HepG2 (cell line): ENCODE results near the gene MAPK7. TPM values are rescaled to one million over a fixed set of nuclear protein-coding genes. Genes with fewer than 3 reads are reported as not detected.
A peak's percentile ranks its signal among the peaks of the same experiment; 100 is the strongest.

Experiments used
- AGO2 ChIP-seq: fragments of 200-400 bp; formaldehyde crosslinking; optimal IDR thresholded peaks from 2 replicates; pipeline ENCODE3; 2017; ENCODE audit warnings: mild to moderate bottlenecking, low read depth, low read length, moderate library complexity
- MZF1 ChIP-seq: sonication (generic); formaldehyde crosslinking; IDR thresholded peaks from 2 replicates; pipeline ENCODE4 v1.8.1; 2023; ENCODE audit warnings: mild to moderate bottlenecking, missing genetic modification reagents, borderline replicate concordance
- NFIB ChIP-seq: sonication (generic); formaldehyde crosslinking; IDR thresholded peaks from 2 replicates; pipeline ENCODE4 v1.9.0; 2021; ENCODE audit warnings: missing genetic modification reagents, mild to moderate bottlenecking, borderline replicate concordance
- REL ChIP-seq: sonication (generic); formaldehyde crosslinking; conservative IDR thresholded peaks from 2 replicates; pipeline ENCODE4 v1.8.0; 2022; ENCODE audit warnings: mild to moderate bottlenecking, missing genetic modification reagents, moderate library complexity
- RFX3 ChIP-seq: IDR thresholded peaks from 2 replicates; pipeline ENCODE4 v1.6.1; 2016; ENCODE audit warnings: missing biosample characterization, missing genetic modification reagents
- SMAD9 ChIP-seq: sonication (generic); formaldehyde crosslinking; IDR thresholded peaks from 2 replicates; pipeline ENCODE4 v1.5.1; 2020; ENCODE audit warnings: mild to moderate bottlenecking, missing genetic modification reagents
- TMF1 ChIP-seq: sonication (generic); formaldehyde crosslinking; IDR thresholded peaks from 2 replicates; pipeline ENCODE4 v1.8.1; 2022; ENCODE audit warnings: low read depth, missing genetic modification reagents
- TRIM24 ChIP-seq: sonication (generic); formaldehyde crosslinking; IDR thresholded peaks from 2 replicates; pipeline ENCODE4 v1.8.0; 2022; ENCODE audit warnings: mild to moderate bottlenecking, missing genetic modification reagents
- XRCC5 ChIP-seq: fragments of 200-400 bp; formaldehyde crosslinking; optimal IDR thresholded peaks from 2 replicates; pipeline ENCODE3; 2017; ENCODE audit warnings: mild to moderate bottlenecking, low read length
- ZNF33B ChIP-seq: sonication (generic); formaldehyde crosslinking; IDR thresholded peaks from 2 replicates; pipeline ENCODE4 v1.5.1; 2020; ENCODE audit warnings: mild to moderate bottlenecking, missing genetic modification reagents
- ZNF652 ChIP-seq: IDR thresholded peaks from 2 replicates; pipeline ENCODE4 v1.6.1; 2016; ENCODE audit warnings: low read depth, borderline replicate concordance
- ZNF772 ChIP-seq: sonication (generic); formaldehyde crosslinking; IDR thresholded peaks from 2 replicates; pipeline ENCODE4 v1.5.0; 2020; ENCODE audit warnings: mild to moderate bottlenecking, missing genetic modification reagents
- ZNF839 ChIP-seq: sonication (generic); formaldehyde crosslinking; IDR thresholded peaks from 2 replicates; pipeline ENCODE4 v1.4.0; 2020; ENCODE audit warnings: missing genetic modification reagents, mild to moderate bottlenecking, borderline replicate concordance
- polyA plus RNA-seq, 8 experiments: library from polyadenylated mRNA; depleted of rRNA in 3 of 8; stranded (reverse) in 7 of 8; unstranded in 1 of 8; fragments of >200 nt; fragmentation: Illumina TruSeq in 4 of 8; extraction: Trizol in 4 of 8; gene quantifications; 2 replicates each; pipeline versions ENCODE4 v1.2.1 to v1.2.3, GENCODE V29; 2011 to 2016; ENCODE audit warnings: low read depth in 4 of 8, missing spikeins in 1 of 8, mixed read lengths in 1 of 8; ENCODE audit not compliant: insufficient read depth in 1 of 8
- total RNA-seq, 5 experiments: library from RNA; depleted of rRNA; stranded (reverse); fragments of >200 nt; fragmentation: Illumina TruSeq; extraction: Trizol; gene quantifications; 2 replicates each; pipeline ENCODE4 v1.2.3, GENCODE V29; 2016; ENCODE audit warnings: low read depth in 1 of 5
- TF ChIP-seq, protein P1 (sequence below): sonication (generic); formaldehyde crosslinking; IDR thresholded peaks from 2 replicates; pipeline ENCODE4 v1.5.1; 2020; ENCODE audit warnings: missing genetic modification reagents, mild to moderate bottlenecking, borderline replicate concordance
- TF ChIP-seq, protein P2 (sequence below): sonication (generic); formaldehyde crosslinking; conservative IDR thresholded peaks from 2 replicates; pipeline ENCODE4 v1.4.0; 2020; ENCODE audit warnings: mild to moderate bottlenecking, missing genetic modification reagents, moderate library complexity
- TF ChIP-seq, protein P3 (sequence below): sonication (generic); formaldehyde crosslinking; IDR thresholded peaks from 2 replicates; pipeline ENCODE4 v1.5.0; 2020; ENCODE audit warnings: mild to moderate bottlenecking, missing genetic modification reagents
- TF ChIP-seq, protein P4 (sequence below): sonication (generic); formaldehyde crosslinking; IDR thresholded peaks from 2 replicates; pipeline ENCODE4 v1.4.0; 2020; ENCODE audit warnings: low read depth, mild to moderate bottlenecking, missing genetic modification reagents
- TF ChIP-seq, protein P5 (sequence below): sonication (generic); formaldehyde crosslinking; IDR thresholded peaks from 2 replicates; pipeline ENCODE4 v1.4.0; 2020; ENCODE audit warnings: missing genetic modification reagents

The MAPK7 gene
- total and polyA plus RNA-seq, 2 of the 13 experiments (the other 11 are each of a cell fraction or from before 2014, with no cell fraction given): 2.9 to 5.9 TPM

DNA sequence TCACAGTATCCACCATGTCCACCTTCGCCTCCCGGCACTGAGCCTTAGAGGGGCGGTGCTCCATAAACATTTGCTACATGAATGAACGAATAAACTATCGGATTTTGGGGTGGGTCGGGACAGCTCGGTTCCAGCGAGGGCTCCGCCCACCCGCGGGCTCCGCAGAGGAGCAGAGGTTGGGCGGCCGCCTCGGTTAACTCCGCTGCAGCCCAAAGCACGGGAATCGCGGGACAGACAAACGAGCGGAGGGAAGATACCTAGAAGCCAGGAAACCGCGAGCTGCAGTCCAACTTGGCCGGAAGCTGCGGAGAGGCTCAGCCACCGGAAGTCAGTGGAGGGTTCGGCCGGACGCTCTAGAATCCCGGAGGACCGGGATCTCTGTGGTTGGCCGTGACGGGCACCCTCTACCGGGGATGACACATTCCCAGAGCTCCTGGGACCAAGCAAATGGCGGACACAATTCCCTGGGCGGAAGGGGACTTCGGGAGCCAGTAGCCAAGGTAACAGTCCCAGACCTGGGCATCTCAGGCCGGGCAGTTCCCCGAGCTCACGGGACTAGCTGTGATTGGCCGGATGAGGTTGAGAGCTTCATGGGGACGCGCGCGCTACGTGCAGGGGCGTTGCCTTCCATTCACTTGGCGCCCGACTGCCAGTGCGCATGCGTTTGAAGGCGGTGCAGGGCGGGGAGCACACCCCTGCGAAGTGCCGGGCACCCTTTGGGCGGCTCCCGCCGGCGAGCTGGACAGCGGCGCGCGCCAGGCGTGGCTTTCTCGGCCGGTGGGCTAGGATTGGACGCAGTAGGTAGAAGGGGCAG lies 489 bp upstream of the MAPK7 start (continued):
- TF ChIP-seq, protein P1, sequence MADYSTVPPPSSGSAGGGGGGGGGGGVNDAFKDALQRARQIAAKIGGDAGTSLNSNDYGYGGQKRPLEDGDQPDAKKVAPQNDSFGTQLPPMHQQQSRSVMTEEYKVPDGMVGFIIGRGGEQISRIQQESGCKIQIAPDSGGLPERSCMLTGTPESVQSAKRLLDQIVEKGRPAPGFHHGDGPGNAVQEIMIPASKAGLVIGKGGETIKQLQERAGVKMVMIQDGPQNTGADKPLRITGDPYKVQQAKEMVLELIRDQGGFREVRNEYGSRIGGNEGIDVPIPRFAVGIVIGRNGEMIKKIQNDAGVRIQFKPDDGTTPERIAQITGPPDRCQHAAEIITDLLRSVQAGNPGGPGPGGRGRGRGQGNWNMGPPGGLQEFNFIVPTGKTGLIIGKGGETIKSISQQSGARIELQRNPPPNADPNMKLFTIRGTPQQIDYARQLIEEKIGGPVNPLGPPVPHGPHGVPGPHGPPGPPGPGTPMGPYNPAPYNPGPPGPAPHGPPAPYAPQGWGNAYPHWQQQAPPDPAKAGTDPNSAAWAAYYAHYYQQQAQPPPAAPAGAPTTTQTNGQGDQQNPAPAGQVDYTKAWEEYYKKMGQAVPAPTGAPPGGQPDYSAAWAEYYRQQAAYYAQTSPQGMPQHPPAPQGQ (CRISPR knock-in tag): no peak
- TF ChIP-seq MZF1 (CRISPR knock-in tag): no peak
- TF ChIP-seq TMF1 (CRISPR knock-in tag): no peak
- TF ChIP-seq, protein P2, sequence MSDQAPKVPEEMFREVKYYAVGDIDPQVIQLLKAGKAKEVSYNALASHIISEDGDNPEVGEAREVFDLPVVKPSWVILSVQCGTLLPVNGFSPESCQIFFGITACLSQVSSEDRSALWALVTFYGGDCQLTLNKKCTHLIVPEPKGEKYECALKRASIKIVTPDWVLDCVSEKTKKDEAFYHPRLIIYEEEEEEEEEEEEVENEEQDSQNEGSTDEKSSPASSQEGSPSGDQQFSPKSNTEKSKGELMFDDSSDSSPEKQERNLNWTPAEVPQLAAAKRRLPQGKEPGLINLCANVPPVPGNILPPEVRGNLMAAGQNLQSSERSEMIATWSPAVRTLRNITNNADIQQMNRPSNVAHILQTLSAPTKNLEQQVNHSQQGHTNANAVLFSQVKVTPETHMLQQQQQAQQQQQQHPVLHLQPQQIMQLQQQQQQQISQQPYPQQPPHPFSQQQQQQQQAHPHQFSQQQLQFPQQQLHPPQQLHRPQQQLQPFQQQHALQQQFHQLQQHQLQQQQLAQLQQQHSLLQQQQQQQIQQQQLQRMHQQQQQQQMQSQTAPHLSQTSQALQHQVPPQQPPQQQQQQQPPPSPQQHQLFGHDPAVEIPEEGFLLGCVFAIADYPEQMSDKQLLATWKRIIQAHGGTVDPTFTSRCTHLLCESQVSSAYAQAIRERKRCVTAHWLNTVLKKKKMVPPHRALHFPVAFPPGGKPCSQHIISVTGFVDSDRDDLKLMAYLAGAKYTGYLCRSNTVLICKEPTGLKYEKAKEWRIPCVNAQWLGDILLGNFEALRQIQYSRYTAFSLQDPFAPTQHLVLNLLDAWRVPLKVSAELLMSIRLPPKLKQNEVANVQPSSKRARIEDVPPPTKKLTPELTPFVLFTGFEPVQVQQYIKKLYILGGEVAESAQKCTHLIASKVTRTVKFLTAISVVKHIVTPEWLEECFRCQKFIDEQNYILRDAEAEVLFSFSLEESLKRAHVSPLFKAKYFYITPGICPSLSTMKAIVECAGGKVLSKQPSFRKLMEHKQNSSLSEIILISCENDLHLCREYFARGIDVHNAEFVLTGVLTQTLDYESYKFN (CRISPR knock-in tag): peak; percentile 66
- TF ChIP-seq XRCC5: no peak
- TF ChIP-seq AGO2: no peak
- no peak for TF ChIP-seq ZNF652 (CRISPR knock-in tag)
- TF ChIP-seq, protein P3, sequence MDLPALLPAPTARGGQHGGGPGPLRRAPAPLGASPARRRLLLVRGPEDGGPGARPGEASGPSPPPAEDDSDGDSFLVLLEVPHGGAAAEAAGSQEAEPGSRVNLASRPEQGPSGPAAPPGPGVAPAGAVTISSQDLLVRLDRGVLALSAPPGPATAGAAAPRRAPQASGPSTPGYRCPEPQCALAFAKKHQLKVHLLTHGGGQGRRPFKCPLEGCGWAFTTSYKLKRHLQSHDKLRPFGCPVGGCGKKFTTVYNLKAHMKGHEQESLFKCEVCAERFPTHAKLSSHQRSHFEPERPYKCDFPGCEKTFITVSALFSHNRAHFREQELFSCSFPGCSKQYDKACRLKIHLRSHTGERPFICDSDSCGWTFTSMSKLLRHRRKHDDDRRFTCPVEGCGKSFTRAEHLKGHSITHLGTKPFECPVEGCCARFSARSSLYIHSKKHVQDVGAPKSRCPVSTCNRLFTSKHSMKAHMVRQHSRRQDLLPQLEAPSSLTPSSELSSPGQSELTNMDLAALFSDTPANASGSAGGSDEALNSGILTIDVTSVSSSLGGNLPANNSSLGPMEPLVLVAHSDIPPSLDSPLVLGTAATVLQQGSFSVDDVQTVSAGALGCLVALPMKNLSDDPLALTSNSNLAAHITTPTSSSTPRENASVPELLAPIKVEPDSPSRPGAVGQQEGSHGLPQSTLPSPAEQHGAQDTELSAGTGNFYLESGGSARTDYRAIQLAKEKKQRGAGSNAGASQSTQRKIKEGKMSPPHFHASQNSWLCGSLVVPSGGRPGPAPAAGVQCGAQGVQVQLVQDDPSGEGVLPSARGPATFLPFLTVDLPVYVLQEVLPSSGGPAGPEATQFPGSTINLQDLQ (CRISPR knock-in tag): no peak
- TF ChIP-seq REL (CRISPR knock-in tag): no peak
- TF ChIP-seq SMAD9 (CRISPR knock-in tag): no peak
- no peak for TF ChIP-seq NFIB (CRISPR knock-in tag)
- no peak for TF ChIP-seq TRIM24
- TF ChIP-seq, protein P4, sequence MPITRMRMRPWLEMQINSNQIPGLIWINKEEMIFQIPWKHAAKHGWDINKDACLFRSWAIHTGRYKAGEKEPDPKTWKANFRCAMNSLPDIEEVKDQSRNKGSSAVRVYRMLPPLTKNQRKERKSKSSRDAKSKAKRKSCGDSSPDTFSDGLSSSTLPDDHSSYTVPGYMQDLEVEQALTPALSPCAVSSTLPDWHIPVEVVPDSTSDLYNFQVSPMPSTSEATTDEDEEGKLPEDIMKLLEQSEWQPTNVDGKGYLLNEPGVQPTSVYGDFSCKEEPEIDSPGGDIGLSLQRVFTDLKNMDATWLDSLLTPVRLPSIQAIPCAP: no peak
- TF ChIP-seq, protein P5, sequence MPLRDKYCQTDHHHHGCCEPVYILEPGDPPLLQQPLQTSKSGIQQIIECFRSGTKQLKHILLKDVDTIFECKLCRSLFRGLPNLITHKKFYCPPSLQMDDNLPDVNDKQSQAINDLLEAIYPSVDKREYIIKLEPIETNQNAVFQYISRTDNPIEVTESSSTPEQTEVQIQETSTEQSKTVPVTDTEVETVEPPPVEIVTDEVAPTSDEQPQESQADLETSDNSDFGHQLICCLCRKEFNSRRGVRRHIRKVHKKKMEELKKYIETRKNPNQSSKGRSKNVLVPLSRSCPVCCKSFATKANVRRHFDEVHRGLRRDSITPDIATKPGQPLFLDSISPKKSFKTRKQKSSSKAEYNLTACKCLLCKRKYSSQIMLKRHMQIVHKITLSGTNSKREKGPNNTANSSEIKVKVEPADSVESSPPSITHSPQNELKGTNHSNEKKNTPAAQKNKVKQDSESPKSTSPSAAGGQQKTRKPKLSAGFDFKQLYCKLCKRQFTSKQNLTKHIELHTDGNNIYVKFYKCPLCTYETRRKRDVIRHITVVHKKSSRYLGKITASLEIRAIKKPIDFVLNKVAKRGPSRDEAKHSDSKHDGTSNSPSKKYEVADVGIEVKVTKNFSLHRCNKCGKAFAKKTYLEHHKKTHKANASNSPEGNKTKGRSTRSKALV (CRISPR knock-in tag): peak; percentile 62; the same call in 1 of the 2 replicates
- no peak for TF ChIP-seq ZNF772 (CRISPR knock-in tag)
- TF ChIP-seq RFX3 (CRISPR knock-in tag): peak; percentile 59; the same call in 1 of the 2 replicates
- TF ChIP-seq ZNF33B (CRISPR knock-in tag): peak; percentile 68; the same call in 1 of the 2 replicates
- no peak for TF ChIP-seq ZNF839 (CRISPR knock-in tag)
